Activated CD8-positive, alpha-beta memory T cell treated with anti-CD3 and anti-CD28 coated beads for 48 hours (primary cell): ENCODE results near the gene PXDN.

Experiments
- DNase-seq, 3 experiments: peaks; one replicate each; pipeline ENCODE4 v3.0.0-alpha.2; 2020; ENCODE audit warnings: low read depth in 2 of 3, low spot score in 2 of 3

The PXDN gene

GRCh38 chr2:1652034-1652790 is 92.1 kb downstream of the PXDN start:
- DNase-seq = no peak

- no peak for DNase-seq
These were observed 92.9 kb downstream of the PXDN start for GRCh38 chr2:1651121-1652033.

- no peak for DNase-seq
These were observed 94.0 kb downstream of the PXDN start for GRCh38 chr2:1650085-1650872.

- no peak for DNase-seq
These were observed 94.9 kb downstream of the PXDN start for GRCh38 chr2:1649103-1650084.

DNA sequence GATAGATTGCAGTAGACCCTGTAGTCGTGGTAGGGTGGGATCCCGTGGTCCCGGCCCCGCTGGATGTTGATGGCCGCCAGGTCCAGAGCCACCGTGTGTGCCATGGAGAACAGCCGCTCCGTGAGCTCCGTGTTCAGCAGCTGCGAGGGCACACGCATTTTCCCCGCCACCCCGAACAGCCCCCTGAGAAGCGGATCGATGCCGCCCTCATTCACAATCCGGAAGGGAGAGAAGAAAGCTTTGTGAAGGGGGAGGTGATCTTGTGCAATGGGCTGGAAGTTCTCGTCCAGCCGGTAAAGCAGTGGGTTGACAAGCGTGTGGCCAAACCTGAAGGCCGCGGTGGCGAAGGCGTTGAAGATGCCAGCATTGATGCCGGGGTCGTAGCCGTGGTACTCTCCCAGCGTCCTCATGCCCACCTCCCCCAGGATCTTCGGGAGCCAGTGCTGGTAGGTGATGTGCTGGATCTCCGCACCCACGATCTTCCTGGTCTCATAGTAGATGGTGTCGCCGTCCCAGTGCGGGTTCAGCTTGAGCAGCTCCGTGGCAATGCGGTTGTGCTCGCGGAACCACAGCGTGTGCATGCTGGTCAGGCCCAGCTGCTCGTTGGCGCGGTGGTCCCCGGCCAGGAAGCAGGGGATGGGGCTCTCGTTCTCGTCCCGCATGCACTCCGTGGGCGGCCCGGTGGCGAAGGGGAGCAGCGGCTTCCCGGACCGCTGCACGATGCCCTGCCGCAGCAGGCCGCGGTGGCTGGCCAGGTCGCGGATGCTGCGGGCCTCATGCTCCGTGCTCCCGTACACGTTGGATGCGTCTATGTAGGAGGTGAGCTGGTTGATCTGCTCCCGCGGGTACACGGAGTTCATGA is 95.8 kb downstream of the PXDN start:
- DNase-seq = no peak

- no peak for DNase-seq
These were observed 96.7 kb downstream of the PXDN start for GRCh38 chr2:1647417-1648240.

DNA sequence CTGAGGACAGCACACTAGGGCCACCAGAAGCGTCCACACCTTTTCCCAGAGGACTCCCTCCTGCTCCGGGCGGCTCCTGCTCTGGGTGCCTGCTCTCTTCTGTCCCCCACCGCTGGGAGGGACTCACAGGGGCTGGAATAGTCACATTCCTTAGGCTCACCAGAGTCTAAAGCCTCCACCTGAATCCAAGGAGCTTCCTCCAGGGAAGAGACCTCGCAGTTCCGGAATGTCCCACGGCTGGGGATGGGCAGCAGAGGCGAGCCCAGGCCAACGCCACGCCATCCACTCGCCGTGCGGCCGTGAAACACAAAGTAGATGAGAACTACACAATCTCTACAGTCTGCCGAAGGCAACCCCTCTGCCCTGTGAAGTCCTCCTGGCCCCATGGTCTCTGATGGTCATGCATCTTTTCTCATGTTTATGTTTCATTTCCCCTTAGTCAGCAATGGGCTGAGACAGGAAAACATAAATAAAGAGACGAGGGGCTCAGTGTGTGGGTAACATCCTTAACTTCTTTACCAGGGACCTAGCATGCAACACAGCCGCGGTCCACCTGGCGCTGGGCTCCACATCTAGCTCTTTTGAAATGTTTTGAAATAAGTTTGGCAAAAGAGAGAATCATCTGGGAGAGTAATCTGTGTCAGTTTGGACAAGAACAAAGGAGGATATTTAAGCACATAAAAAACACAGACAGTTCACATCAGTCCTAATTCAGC is 98.4 kb downstream of the PXDN start:
- DNase-seq = no peak

- no peak for DNase-seq
These were observed 99.9 kb downstream of the PXDN start for GRCh38 chr2:1644427-1644826.

DNA sequence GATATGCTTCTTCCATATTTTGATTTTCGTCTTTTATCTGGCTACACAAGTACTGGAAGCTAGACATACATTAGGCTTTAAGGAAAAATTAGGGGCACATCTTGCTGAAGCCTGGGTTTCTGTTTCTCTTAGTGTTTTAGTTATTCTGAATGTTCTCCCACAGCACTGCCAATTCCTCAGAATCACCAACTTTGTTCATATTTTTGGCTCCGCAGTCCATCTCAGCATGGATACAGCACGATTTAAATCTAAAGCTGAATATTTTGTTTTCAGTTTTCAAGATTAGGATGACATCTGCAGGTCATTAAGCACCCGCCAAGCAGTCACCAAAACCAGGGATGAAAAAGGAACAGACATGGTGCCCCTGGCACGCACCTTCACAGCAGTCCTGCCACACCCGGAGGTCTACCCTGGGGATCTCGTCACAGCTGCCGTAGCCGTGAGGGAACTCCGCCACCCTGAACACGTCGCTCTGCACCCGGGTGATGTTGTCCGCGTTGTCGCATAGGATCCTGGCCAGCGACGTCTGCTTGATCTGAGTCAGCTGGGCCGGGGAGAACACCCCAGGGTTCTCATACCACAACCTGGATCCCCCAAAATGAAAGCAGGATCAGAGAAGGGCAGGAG is 101.2 kb downstream of the PXDN start:
- DNase-seq = no peak

GRCh38 chr2:1642066-1642861 is 102.1 kb downstream of the PXDN start:
- no peak for DNase-seq

DNA sequence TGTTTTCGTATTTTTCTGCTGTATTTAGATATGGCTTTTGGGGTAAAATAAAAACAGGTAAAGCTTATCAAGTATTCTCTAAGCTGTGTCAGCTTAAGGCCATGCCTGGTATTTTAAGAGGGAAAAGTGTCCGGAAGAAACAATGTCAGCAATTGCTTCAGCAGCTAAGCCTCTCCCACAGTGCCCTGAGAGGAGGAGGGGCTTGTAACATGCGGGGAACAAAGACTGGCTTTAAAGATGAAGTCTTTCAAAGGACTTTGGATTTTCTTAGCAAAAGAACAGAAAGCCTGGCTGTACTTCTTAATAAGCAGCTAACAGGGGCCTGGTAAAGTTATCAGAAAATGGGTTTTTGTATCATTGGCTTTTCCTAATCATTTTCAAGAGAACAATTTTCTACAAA is 102.8 kb downstream of the PXDN start:
- no peak for DNase-seq

- DNase-seq = no peak
These were observed 103.8 kb downstream of the PXDN start for GRCh38 chr2:1640301-1641135.

DNA sequence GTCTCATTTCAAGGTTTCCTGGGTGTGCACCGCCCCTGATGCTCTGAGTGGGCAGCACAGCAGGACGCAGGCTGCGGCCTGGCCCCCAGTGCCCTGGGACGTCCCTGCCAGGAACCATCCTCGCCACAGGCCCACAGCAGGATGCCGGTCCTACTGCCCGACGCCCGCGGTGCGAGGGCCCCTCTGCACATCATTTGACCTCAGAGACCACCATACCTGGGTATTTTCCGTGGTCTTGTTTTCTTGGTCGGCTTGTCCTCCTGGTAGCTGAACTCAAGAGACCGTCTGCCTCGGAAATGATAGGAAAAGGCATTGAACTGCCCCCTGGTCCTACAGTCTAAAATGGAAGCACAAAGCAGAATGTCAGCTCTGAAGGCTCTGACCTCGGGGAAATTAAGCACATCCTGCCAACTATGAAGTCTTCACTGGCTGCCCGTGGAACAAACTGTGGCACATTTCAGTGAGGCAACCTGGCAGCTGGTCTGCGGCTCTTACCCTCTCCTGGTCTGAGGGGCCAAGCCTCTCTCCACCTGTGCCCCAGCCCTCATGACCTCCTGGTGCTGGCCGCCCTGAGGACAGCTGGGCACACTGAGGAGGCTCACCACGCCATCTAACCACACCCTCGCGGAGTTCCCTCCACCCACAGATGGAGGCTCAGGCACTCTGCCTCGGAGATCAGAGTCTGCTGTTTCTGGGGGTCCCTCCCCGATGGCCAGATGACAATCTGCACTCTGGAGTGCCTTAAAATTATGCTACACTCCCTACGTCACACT is 105.0 kb downstream of the PXDN start:
- DNase-seq = no peak

DNA sequence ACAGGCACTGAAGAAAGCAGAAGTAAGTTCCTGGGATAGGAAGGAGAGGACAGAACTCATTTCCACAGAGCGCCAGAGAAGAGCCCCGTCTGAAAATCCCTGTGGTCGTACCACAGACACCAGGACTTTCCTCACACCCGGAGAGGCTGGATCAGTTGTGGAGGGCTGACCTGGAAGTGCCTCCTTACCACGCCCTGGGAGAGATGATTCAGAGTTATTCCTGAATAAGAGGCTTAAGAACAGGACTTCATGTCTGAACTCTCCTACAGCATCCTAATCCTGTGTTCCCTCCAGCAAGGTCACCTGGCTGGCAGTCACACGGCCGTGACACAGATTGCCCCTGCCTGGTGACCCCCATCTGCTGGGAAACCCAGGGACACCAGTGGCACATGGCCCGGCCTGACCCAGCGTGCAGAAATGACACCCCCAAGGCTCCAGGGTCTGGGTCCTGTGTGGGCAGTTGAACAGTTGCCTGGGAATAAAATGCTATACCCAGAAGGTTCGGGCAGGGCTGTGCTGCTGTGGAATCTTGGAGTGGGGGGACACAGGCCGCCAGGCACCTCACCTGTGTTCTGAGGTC is 105.9 kb downstream of the PXDN start:
- DNase-seq = no peak
